Psoas muscle (tissue), 8 donors: Measurements from ENCODE around the gene SPATA21. TPM values are rescaled to one million over a fixed set of nuclear protein-coding genes. Genes with fewer than 3 reads are reported as not detected.

Experiments
- ATAC-seq, 4 donors: fragments of 200-7000 bp; cut with Tn5 transposase; one replicate each; pipeline ENCODE4 v1.9.1; 2020; ENCODE audit warnings: moderate library complexity in 3 of 4, mild to moderate bottlenecking in 2 of 4
- DNase-seq, 2 donors: peaks; one replicate each; pipeline ENCODE4 v3.0.0-alpha.2; 2020
- H3K27ac ChIP-seq: fragments of 200-600 bp; one replicate; pipeline ENCODE4 v1.8.0; 2022
- H3K27me3 ChIP-seq, 3 donors: fragments of 200-600 bp in 1 of 3; one replicate each; pipeline versions ENCODE4 v1.6.1 to v1.8.0; 2013 to 2022; ENCODE audit warnings: low read length in 2 of 3, mild to moderate bottlenecking in 2 of 3, moderate library complexity in 1 of 3; ENCODE audit not compliant: insufficient read depth in 3 of 3
- H3K36me3 ChIP-seq, 2 donors: fragments of 200-600 bp in 1 of 2; one replicate each; pipeline versions ENCODE4 v1.6.1 to v1.8.0; 2013 to 2022; ENCODE audit warnings: low read depth in 1 of 2, mild to moderate bottlenecking in 1 of 2, moderate library complexity in 1 of 2; ENCODE audit not compliant: insufficient read depth in 1 of 2
- H3K4me1 ChIP-seq: fragments of 200-600 bp; one replicate; pipeline ENCODE4 v1.8.0; 2022
- H3K4me3 ChIP-seq: fragments of 200-600 bp; one replicate; pipeline ENCODE4 v1.8.0; 2022; ENCODE audit warnings: mild to moderate bottlenecking
- H3K9me3 ChIP-seq: fragments of 200-600 bp; one replicate; pipeline ENCODE4 v1.8.0; 2022
- CTCF ChIP-seq: fragments of 200-600 bp; IDR thresholded peaks from one replicate; pipeline ENCODE4 v1.8.0; 2022; ENCODE audit warnings: antibody characterized with exemption
- WGBS, 3 donors: extraction: QIAGEN DNeasy Blood & Tissue Kit; methylation state at CpG; one replicate each; pipeline versions ENCODE4 v1.1.6 to v1.1.7; 2013; 5-methylcytosine and 5-hydroxymethylcytosine counted together
- intact Hi-C, 2 donors: fragments of 100-400 bp; cut with DNase I; formaldehyde crosslinking; loops; one replicate each; pipeline versions ENCODE4 v1.11.0 to v1.14.2; 2022
- polyA plus RNA-seq, 3 donors: library from polyadenylated mRNA; stranded (reverse); fragments of 200-250 nt; gene quantifications; one replicate each; pipeline ENCODE4 v1.2.3, GENCODE V29; 2013
- total RNA-seq, 4 donors: library from RNA; stranded (reverse); fragmentation: NEBNext Ultra II Directional in 2 of 4; extraction: Animal tissue kit (Norgen Biotek cat#: 25700) in 2 of 4; gene quantifications; one replicate each; pipeline versions ENCODE4 v1.2.1 to v1.2.4, GENCODE V29; 2021 to 2023
- donor health status: healthy with polysubstance abuse.
- donor health status: DM: no; HTN: no; CAD: no; lungs with moderate emphysema.
- donor health status: Bipolar disorder and iron deficiency.
- donor health status: healthy.
- donor health status: DM: yes; HTN: yes; CAD: no.
- donor health status: DM: no; HTN: no; CAD: no.
- donor health status: DM: no; HTN: no; CAD: no.
- donor health status: DM: yes; HTN: yes; CAD: no.

The SPATA21 gene
- total and polyA plus RNA-seq, 7 donors = 0.21 to 0.52 (median 0.44) TPM; not detected in 4

- ATAC-seq (peak; percentile 62 to 75 (median 68)), DNase-seq (peak in 1 of 2 donors; percentile 40)
- H3K4me3 ChIP-seq = no peak overlapping the region
- H3K27ac ChIP-seq = peak overlapping the region; percentile 41
- H3K9me3 ChIP-seq = no peaks in the 10 kb centered on the region
- TF ChIP-seq CTCF = no peak
- intact Hi-C loops = no loop called here
- 63 to 75% (median 73%) methylated on average over 21 of the region's 21 CpGs for WGBS, 3 donors
- peaks cover 0 to 25% of the 10 kb centered on the region in 2 donors for H3K36me3 ChIP-seq
- H3K4me1 ChIP-seq = peaks cover 5% of the 10 kb centered on the region
- H3K27me3 ChIP-seq = no peaks in the 10 kb centered on the region
Observed at GRCh38 chr1:16464917-16465625, 27.8 kb upstream of the SPATA21 start.

- Histone ChIP-seq H3K9me3 (no peaks in the 10 kb centered on the region), H3K4me3 (no peak overlapping the region), H3K27me3 (no peaks in the 10 kb centered on the region), H3K36me3 (peaks cover 0 to 47% of the 10 kb centered on the region in 2 donors), H3K4me1 (no peaks in the 10 kb centered on the region), H3K27ac (no peak overlapping the region)
- DNase-seq (no peak), ATAC-seq (no peak)
- TF ChIP-seq CTCF = no peak
- 86 to 93% (median 87%) methylated on average over 7 of the region's 7 CpGs for WGBS, 3 donors
- intact Hi-C loops = no loop called here
Observed at GRCh38 chr1:16462773-16463330, 25.6 kb upstream of the SPATA21 start.

- Histone ChIP-seq H3K9me3 (no peaks in the 10 kb centered on the region), H3K36me3 (peaks cover 0 to 59% of the 10 kb centered on the region in 2 donors), H3K4me3 (no peak overlapping the region), H3K27me3 (no peaks in the 10 kb centered on the region), H3K4me1 (no peaks in the 10 kb centered on the region), H3K27ac (no peak overlapping the region)
- WGBS, 3 donors = 93 to 99% (median 97%) methylated on average over 3 of the region's 3 CpGs
- no peak for TF ChIP-seq CTCF
- ATAC-seq (no peak), DNase-seq (no peak)
- intact Hi-C loops = no loop called here
Observed at GRCh38 chr1:16461681-16462080, 24.5 kb upstream of the SPATA21 start.

- no peaks in the 10 kb centered on the region for H3K27me3 ChIP-seq
- H3K9me3 ChIP-seq = no peaks in the 10 kb centered on the region
- H3K4me1 ChIP-seq = no peaks in the 10 kb centered on the region
- no peak overlapping the region for H3K27ac ChIP-seq
- H3K36me3 ChIP-seq = peaks cover 0 to 81% of the 10 kb centered on the region in 2 donors
- 55 to 64% (median 56%) methylated on average over 6 of the region's 6 CpGs for WGBS, 3 donors
- no peak for TF ChIP-seq CTCF
- ATAC-seq (no peak), DNase-seq (no peak)
- intact Hi-C loops = no loop called here
- no peak overlapping the region for H3K4me3 ChIP-seq
Observed at GRCh38 chr1:16459352-16459925, 22.2 kb upstream of the SPATA21 start.
